DOHH2 (cell line): ENCODE measurements around the gene COPA.

Source experiments
- CTCF ChIP-seq: fragments of 200-600 bp; sonication (generic); IDR thresholded peaks from one replicate; pipeline ENCODE4 v1.5.1; 2014; ENCODE audit warnings: antibody characterized with exemption, mild to moderate bottlenecking, low read depth, low read length; ENCODE audit not compliant: poor library complexity, severe bottlenecking
- EZH2phosphoT487 ChIP-seq: fragments of 200-600 bp; sonication (generic); IDR thresholded peaks from 2 replicates; pipeline ENCODE4 v1.6.1; 2017; ENCODE audit warnings: borderline replicate concordance, mild to moderate bottlenecking, antibody characterized with exemption, low read length, moderate library complexity, mixed read lengths

DNA sequence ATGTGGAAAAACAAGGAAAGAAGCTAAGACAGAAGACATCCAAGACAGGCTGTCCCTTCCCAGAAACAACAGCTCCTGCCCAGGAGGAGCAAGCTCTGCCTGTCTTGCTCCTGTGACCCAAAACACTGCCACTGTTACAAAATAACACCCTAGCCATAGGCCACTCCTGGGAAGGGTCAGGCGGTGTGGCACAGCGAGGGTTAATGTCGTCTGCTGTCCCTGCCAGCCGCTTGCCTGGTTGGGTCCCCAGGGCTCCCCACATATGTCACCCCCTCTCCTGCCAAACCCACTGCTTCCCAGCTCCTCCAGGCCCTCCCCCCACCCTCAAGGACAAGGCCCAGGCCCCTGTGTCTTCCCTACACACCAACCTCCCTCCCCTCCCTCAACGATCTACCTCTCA is 20.0 kb upstream of the COPA start:
- TF ChIP-seq CTCF, result no peak
- no peak for TF ChIP-seq EZH2phosphoT487
